ENCODE measurements around the gene WASF3. TPM values are rescaled to one million over a fixed set of nuclear protein-coding genes. Genes with fewer than 3 reads are reported as not detected.

The WASF3 gene
- total and polyA plus RNA-seq, 10 of the 15 experiments (the other 5 are each of a cell fraction or from before 2014, with no cell fraction given) = under 0.01 to 0.10 (median 0.01) TPM; not detected in 7

GRCh38 chr13:26623125-26623524 is 65.6 kb downstream of the WASF3 start:
- no peaks in the 10 kb centered on the region; the same call in 1 of the 3 replicates for H3K9me3 ChIP-seq (replicated peaks; ENCODE audit: control insufficient read depth, insufficient read depth, low read length)
- no peaks in the 10 kb centered on the region for H4K20me1 ChIP-seq (ENCODE audit: control insufficient read depth, insufficient read depth)
- H3K27me3 ChIP-seq (replicated peaks in 1 of 2; ENCODE audit: control insufficient read depth in 2 of 2, insufficient read depth in 2 of 2, low read length in 1 of 2) = no peaks in the 10 kb centered on the region
- FAIRE-seq (no peak), DNase-seq (ENCODE audit: low read depth, low spot score) (no peak), ATAC-seq (no peak)
- 24% methylated on average over 3 of the region's 3 CpGs for WGBS (ENCODE audit: insufficient coverage, insufficient replicate concordance, low lambda C conversion rate, missing lambda C conversion rate)
- no peak overlapping the region for H3K4me2 ChIP-seq (ENCODE audit: control insufficient read depth, insufficient read depth)
- BruUV-seq (replicated peaks) = no TSS peak
- H3K36me3 ChIP-seq (ENCODE audit: control insufficient read depth in 2 of 2, insufficient read depth in 2 of 2, low read length in 1 of 2) = no peaks in the 10 kb centered on the region
- intact Hi-C loops (cut with micrococcal nuclease; ENCODE audit: unreplicated experiment) = no loop called here
- H3K4me1 ChIP-seq (ENCODE audit: control insufficient read depth, insufficient read depth, low read length) = no peaks in the 10 kb centered on the region
- no peak overlapping the region for H3K4me3 ChIP-seq
- H3K9ac ChIP-seq (ENCODE audit: control insufficient read depth, insufficient read depth, low read length) = no peak overlapping the region
- no peaks in the 10 kb centered on the region for H3K79me2 ChIP-seq (ENCODE audit: control insufficient read depth, insufficient read depth, low read length)
- no peak overlapping the region for H2AFZ ChIP-seq (ENCODE audit: control insufficient read depth, low read depth, low read length)
- in situ Hi-C loops (cut with MboI) = no loop called here
- ChIA-PET POLR2A (no interaction called here), CTCF (no interaction called here), SMC1A (ENCODE audit: uncharacterized antibody, unreplicated experiment) (no interaction called here), RAD21 (ENCODE audit: unreplicated experiment) (no interaction called here)
- H3K27ac ChIP-seq (ENCODE audit: control insufficient read depth, insufficient read depth) = no peak overlapping the region
- TF ChIP-seq RBBP5 (conservative IDR thresholded peaks at IDR 0.05) (no peak), NFYA (IDR thresholded peaks at IDR 0.05; ENCODE audit: borderline replicate concordance, low read depth, low read length) (no peak), NBN (IDR thresholded peaks at IDR 0.05) (no peak), NFIC (IDR thresholded peaks at IDR 0.05; ENCODE audit: low read depth, low read length) (no peak), GABPA (IDR thresholded peaks at IDR 0.05; ENCODE audit: low read depth) (no peak), SPI1 (IDR thresholded peaks at IDR 0.05; ENCODE audit: borderline replicate concordance, insufficient read depth, low read depth, low read length) (no peak), TARDBP (IDR thresholded peaks at IDR 0.05; ENCODE audit: borderline replicate concordance) (no peak), SIN3A (IDR thresholded peaks at IDR 0.05; ENCODE audit: low read depth, low read length) (no peak), KDM1A (IDR thresholded peaks at IDR 0.05; ENCODE audit: borderline replicate concordance) (no peak), SMARCA5 (IDR thresholded peaks at IDR 0.05) (no peak), PKNOX1 (IDR thresholded peaks at IDR 0.05) (no peak), MEF2A (IDR thresholded peaks at IDR 0.05; ENCODE audit: insufficient read depth, low read depth, low read length) (no peak), HDAC6 (IDR thresholded peaks at IDR 0.05; ENCODE audit: unreplicated experiment) (no peak)
